ENCODE results near the gene MARVELD2.
"Not testable (repeated sequence)": the region's sequence is repeated elsewhere in the genome, so short reads cannot be mapped to it uniquely, and the experiment has no call there.

MARVELD2 gene

DNA sequence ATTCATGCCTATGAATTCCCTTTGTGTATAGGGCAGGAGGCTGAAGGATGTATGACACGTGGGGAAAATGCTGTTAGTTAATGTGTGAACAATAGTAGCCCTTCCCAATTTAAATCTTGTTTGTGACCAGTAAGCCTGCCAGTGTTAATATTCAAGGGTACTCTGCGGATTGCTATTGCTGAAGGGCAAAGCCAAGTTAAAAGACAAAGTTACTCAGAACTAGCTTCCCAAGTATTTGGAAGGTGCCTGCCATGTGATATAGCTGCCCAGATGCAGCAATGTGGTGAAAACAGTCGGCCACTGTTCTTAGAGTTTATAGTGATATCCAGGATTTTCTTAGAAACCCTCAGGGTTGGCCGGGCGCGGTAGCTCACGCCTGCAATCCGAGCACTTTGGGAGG, 34.6 kb downstream of the MARVELD2 start:
- no peak for DNase-seq

DNA sequence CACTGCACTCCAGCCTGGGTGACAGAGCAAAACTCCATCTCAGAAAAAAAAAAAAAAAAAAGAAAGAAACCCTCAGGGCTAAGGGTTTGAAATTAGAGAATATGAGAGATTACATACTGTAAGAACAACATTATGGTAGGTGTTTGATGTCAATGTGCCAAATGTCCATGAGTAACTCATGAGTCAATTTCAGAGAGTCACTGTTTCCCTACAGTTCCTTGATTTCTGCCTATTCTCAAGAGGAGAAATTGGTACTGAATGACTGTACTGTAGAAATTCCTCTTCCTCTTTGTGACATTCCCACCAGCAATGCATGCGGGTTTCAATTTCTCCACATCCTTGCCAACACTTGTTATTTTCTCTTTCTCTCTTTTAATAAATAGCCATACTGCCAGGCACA, 35.2 kb downstream of the MARVELD2 start:
- no peak for DNase-seq

DNA sequence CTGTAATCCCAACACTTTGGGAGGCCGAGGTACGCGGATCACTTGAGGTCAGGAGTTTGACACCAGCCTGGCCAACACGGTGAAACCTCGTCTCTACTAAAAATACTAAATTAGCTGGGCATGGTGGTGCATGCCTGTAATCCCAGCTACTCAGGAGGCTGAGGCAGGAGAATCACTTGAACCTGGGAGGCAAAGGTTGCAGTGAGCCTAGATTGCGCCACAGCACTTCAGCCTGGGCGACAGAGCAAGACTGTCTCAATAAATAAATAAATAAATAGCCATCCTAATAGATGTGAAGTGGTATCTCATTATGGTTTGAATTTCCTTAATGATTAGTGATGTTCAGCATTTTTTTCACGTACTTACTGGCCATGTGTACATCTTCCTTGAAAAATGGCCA, 35.6 kb downstream of the MARVELD2 start:
- not testable (repeated sequence) for DNase-seq

DNA sequence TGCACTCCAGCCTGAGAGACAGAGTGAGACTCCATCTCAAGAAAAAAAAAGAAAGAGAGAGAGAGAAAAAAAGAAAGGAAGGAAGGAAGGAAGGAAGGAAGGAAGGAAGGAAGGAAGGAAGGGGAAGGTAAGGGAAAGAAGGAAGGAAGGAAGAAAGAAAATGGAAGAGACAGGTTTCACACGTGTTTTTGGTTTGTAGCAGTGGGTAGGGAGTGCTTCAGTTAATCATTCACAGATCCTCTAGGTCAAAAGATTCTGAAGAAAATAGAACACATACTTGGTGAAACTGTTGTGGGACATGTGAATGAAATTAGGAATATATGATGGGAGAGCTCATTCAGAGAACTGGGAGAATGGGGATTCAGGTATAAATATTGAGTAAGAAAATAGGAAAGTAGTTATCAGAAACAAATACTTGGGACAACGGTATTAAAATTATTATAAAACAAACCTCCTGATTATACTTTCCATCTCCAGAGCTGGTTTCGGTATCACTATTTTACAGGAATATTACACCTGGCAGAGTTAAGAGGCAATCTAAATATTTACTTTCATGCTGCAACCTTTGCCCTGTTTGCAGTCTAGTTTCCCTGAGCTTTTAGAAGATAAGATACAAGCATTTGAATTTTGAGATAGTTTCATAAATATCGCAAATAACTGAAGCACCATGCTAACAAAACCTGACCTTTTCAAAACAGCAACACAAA, 37.2 kb downstream of the MARVELD2 start:
- no peak for DNase-seq

DNA sequence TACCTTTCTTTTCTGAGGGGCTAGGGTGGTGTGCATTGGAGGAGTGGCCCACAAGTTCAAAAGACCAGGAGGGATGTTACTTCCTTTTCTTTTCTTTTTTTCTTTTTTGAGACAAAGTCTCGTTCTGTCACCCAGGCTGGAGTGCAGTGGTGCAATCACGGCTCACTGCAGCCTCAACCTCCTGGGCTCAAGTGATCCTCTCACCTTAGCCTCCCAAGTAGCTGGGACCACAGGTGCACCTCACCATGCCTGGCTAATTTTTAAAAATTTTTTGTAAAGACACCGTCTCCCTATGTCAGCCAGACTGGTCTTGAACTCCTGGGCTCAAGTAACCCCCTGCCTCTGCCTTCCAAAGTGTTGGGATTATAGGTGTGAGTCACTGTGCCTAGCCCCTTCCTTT, 38.6 kb downstream of the MARVELD2 start:
- DNase-seq: not testable (repeated sequence)

DNA sequence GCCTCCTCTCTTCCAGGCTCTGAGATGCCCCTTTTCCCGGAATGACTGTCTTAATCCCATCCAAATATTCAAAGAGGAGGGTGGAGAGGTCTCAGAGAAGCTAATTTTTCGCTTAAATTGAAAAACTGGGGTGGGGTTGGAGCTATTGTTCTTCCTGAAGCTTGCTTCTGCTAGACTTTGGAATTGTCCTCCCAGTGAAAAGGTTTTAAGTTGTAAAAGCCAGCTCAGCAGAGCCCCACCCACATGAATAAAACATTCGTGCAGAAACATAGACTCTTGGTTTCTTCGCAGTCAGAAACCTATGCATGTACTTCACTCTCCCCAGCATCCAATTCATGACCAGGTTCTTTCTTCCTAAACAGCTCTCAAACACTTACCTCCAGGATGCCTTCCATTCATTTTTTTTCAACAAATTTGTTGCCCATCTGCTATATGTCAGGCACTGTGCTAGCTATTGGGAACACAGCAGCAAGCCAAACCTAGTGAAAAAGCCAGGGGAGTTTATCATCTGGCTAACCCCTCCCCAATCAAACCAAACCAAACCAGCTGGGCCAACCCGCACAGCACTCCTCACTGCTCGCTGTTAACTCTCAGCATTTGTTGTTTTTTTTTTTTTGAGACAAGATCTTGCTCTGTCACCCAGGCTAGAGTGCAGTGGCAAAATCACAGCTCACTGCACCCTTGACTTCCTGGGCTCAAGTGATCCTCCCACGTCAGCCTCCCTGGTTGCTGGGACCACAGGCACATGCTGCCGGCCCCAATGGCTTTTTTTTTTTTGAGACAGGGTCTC, 39.7 kb downstream of the MARVELD2 start:
- no peak for DNase-seq

DNA sequence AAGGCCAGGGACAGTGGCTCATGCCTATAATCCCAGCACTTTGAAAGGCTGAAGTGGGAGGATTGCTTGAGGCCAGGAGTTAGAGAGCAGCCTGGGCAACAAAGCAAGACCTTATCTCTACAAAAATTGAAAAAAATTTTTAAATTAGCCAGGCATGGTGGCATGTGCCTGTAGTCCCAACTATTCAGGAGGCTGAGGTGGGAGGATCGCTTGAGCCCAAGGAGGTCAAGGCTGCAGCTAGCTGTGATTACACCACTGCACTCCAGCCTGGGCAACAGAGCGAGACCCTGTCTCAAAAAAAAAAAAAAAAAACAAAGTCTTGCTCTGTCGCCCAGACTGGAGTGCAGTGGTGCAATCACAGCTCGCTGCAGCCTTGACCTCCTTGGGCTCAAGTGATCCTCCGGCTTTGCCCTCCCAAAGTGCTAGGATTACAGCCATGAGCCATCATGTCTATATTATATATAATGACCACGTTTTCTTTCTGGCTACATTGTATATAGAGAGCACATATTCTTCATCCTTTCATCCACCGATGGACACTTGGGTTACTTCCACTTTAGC, 40.6 kb downstream of the MARVELD2 start:
- DNase-seq: not testable (repeated sequence)

DNA sequence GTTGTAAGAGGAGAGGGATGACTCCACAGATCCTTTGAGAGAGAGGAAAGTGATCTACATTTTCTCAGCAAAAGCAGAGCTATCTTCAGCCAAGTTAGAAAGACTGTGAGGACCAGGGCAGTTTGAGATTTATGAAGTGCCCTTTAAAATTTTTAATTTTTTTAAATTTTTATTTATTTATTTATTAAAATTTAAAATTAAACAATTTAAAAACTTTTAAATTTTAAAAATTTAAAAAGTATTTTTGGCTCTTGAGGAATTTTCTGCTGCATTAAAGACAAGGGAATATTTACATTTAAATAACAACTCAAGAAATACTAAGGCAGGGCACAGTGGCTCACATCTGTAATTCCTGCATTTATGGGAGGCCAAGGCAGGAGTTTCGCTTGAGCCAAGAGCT, 47.3 kb downstream of the MARVELD2 start:
- DNase-seq: no peak

DNA sequence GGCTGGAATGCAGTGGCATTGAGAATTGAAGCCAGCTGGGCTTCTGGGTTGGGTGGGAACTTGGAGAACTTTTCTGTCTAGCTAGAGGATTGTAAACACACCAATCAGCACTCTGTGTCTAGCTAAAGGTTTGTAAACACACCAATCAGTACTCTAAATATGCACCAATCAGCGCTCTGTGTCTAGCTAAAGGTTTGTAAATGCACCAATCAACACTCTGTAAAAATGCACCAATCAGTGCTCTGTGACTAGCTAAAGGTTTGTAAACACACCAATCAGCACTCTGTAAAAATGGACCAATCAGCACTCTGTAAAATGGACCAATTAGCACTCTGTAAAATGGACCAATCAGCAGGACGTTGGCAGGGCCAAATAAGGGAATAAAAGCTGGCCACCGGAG, 51.5 kb downstream of the MARVELD2 start:
- DNase-seq: not testable (repeated sequence)

DNA sequence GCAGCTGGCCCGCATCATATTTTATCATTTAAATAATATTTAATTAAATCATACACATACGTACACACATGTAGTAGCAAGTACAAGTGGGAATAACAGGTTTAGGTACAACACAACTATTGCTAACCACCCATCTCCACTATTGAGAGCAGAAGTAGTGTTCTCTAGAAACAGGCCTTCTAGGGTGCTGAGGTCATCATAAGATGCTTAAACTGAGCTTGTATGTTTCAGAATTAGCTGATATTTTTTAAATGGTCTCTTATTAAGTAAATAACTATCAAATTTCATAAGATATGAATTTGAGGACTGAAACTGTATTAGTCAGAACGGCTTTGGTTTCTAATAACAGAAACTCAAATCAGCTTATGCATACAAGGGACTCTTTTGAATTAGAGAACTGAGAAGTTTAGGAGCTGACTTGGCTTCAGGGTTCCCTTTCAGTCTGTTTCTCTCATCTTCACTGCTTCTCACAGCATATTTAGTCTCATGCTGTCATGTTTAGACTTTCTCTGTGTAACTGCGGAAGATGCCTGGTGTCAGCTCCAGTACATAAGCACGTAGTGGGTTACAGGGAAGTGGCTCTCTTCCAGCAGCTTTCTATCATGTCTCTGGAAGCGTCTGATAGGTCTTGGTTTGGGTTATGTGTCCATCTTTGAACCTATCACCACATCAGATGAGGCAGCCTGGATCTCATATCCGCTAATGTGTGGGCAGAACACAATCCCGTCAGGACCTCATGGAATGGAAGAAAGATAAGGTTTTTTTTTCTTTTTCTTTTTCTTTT, 52.7 kb downstream of the MARVELD2 start:
- no peak for DNase-seq

DNA sequence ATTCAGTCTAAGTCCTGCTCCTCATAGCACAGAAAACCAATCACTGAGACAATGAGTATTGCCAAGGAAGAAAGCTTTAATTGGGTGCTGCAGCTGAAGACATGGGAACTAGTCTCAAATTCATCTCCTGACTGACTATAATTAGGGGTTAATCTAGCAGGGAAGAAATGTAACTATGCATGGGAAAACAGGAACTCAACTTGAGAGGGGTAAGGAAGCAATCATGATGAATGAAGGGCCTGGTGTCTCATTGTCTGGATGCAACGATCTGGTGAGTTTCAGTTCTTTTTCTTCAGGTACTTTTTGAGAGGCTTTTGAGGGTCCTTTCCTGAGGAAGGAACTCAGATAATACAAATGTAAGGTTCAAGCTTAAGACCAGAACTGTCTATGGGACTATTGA, 53.7 kb downstream of the MARVELD2 start:
- DNase-seq: no peak

DNA sequence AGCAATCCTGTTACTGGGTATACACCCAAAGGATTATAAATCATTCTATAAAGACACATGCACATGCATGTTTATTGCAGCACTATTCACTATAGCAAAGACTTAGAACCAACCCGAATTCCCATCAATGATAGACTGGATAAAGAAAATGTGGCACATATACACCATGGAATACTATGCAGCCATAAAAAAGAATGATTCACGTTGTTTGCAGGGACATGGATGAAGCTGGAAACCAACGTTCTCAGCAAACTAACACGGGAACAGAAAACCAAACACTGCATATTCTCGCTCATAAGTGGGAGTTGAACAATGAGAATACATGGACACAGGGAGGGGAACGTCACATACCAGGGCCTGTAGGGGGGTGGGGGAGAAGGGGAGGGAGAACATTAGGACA, 56.6 kb downstream of the MARVELD2 start:
- DNase-seq: not testable (repeated sequence)

DNA sequence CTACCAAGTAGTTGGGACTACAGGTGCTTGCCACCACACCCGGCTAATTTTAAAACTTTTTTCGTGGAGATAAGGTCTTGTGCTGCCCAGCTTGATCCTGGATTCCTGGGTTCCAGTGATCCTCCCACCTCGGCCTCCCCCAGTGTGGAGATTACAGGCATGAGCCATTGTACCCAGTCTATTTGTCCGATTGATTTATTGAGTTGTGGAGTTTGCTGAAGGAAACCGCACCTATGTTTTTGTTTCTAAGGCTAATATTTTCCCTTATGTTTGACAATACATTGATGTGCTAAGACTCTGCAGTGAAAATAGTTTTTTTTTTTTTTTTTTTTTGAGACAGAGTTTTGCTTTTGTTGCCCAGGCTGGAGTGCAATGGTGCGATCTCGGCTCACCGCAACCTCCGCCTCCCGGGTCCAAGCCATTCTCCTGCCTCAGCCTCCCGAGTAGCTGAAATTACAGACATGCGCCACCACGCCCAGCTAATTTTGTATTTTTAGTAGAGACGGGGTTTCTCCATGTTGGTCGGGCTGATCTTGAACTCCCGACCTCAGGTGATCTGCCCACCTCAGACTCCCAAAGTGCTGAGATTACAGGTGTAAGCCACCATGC, 57.7 kb downstream of the MARVELD2 start:
- DNase-seq: not testable (repeated sequence)

DNA sequence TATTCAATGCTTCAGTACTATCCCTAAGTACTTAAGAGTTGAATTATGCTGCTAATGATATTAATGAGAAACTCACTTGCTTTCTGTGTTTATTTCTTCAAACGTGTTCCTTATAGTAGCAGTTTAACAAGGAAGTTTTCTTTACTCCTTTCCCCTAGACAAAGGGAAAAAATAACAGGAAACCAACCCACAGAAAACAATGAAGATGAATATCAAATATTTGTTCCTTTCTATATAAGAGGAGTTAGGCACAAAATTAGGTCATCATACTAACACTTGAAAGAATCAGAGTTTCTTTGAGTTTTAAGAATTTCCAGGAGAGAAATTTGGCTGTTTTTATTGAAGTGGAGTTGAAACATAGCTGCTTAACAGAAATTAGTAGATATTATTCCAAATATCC, 62.3 kb downstream of the MARVELD2 start:
- no peak for DNase-seq

DNA sequence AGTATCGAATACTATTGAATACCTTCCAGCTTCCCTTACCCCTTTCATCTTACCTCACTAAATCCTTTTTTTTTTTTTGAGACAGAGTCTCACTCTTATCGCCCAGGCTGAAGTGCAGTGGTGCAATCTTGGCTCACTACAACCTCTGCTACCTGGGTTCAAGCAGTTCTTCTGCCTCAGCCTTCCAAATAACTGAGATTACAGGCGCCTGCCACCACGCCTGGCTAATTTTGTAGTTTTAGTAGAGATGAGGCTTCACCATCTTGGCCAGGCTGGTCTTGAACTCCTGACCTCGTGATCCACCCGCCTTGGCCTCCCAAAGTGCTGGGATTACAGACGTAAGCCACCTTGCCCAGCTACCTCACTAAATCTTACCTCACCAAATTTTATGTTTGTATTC, 63.4 kb downstream of the MARVELD2 start:
- not testable (repeated sequence) for DNase-seq

DNA sequence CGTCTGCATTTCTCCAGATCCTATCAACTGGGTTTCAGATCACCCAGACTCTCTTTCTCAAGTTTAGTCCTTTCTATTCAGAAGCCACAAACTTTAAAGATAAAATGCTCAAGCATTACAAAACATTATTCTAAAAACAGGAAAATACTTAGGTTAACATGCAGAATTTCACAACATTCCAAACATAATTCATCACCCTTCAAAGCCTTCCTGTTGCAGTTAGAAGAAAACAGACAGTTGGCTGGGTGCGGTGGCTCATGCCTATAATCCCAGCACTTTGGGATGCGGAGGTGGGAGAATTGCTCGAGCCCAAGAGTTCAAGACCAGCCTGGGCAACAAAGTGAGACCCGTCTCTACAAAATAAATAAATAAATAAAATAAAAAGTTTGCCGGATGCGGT, 70.0 kb downstream of the MARVELD2 start:
- DNase-seq: no peak

DNA sequence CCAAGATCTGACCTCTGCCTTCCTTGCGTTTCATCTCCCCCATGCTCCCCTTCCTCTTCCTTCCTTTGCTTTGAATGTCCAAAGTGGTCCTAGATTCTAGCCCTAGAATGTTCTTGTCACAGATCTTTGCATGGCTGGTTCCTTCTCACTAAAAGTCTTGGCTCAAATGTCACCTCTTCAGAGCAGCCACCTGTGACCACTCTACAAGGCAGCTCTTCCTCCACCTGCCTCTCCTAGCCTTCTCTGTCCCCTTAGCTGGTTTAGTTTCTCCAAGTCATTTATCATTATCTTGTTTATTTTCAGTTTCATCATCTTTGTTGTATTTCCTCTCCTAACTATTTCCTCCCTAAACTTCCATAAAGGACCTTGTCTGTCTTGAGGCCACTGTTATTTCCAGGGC, 70.6 kb downstream of the MARVELD2 start:
- DNase-seq: no peak

DNA sequence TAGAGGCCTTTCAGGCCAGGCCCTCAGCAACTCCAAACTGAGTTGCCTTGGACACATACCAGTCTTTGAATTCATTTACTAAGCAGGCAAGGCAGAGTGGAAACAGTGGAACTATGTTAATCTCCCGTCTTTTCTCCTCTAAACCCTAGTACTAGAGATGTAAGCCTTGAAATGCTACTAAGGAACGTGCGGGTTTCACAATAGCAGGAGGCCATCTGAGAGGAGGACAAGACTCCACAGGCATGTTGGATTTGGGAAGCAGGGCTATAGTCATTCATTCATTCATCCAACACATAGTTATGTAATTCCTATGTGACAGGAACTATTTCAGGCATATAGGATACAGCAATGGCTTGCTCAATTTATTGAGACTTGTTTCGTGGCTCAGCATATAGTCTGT, 74.3 kb downstream of the MARVELD2 start:
- DNase-seq: no peak

DNA sequence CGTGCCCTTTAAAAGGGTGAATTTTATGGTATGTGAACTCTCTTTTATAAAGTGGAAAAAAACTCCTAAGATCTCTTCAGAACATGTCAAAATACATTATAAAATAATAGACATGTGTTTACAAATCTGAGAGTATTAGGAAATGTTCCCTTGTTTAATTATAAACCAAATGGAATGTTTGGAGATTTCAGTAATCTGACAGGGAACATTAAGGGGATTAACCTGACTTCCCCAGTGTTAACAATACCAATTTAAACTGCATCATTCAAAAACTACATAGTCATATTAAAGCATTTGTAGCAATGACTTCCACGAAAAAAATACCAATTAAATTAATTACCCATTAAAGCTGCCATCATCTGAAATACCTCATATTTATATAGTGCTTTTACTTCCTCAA, 76.1 kb downstream of the MARVELD2 start:
- no peak for DNase-seq

DNA sequence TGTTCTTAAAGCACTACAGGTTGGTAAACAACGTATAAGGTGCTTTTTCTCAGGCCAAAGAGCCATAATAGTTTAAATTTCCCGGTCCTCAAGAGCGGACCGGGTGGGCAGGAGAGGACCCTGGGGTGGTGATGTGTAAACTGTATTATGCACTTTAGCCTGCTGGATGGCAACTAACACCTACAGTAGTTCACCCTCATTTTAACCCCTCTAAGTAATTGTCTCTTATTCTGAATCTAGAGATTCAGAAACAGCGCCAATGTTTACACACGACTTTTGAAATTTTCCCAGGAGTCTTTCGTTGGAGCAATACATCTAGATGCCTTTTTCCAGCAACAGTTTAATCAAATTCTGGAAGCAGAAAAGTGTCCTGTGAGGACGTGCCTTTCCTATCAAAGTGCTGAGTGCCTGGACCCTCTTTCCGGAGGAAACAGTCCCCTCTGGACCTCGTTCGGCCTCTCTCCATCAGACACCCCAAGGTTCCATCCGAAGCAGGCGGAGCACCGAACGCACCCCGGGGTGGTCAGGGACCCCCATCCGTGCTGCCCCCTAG, 77.0 kb downstream of the MARVELD2 start:
- DNase-seq: no peak

DNA sequence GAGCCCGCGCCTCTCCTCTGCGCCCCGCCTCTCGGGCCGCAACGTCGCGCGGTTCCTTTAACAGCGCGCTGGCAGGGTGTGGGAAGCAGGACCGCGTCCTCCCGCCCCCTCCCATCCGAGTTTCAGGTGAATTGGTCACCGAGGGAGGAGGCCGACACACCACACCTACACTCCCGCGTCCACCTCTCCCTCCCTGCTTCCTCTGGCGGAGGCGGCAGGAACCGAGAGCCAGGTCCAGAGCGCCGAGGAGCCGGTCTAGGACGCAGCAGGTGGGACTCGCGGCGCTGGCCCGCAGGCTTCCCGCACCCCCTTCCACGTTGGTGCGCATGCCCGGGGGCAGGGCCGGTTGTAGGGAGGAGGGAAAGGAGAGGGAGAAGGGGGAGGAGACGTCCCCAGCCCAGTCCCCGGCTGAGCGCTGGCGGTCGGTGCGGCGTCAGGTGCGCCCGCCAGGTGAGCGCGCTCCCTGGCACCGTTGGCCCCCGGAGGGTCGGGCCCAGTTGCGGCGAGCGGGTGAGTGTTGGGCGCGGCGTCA, 77.5 kb downstream of the MARVELD2 start, which contains the start of gene OCLN:
TSS of gene OCLN (plus strand) at position 400 of the 532 bp plus-strand sequence. CDS start 11,455 bp downstream, outside the sequence.
- DNase-seq: peak; percentile 34 to 63

DNA sequence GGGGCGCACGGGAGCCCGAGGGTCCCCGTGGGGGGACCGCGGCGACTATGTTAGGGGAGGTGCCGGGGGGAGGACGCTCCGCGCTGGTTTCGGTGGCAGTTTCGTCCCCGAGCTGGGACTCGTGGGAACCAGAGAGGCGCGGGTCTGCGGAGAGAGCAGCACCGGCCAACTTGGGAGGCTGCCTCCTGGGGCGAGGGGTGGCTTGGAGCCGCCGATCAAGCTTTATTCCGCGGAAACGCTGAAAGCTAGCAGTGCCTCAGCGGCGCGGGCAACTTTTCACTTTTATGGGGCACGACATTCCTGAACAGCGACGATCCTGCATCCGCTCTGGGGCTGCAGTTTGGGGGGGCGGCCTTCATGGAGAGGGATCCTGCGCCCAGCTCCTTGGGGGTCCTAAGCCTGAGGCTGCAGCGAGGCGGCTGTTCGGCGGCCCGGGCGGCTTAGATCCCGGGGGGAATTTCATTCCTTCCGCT, 78.0 kb downstream of the MARVELD2 start:
- peak in 1 of 2 experiments; percentile 28 for DNase-seq
